ENCODE results near the gene PRAC1. TPM values are rescaled to one million over a fixed set of nuclear protein-coding genes. Genes with fewer than 3 reads are reported as not detected.
A peak's percentile ranks its signal among the peaks of the same experiment; 100 is the strongest.

PRAC1 gene
- total and polyA plus RNA-seq, 2 donors (not counting 1 experiment from before 2014, with no cell fraction given) = not detected

DNA sequence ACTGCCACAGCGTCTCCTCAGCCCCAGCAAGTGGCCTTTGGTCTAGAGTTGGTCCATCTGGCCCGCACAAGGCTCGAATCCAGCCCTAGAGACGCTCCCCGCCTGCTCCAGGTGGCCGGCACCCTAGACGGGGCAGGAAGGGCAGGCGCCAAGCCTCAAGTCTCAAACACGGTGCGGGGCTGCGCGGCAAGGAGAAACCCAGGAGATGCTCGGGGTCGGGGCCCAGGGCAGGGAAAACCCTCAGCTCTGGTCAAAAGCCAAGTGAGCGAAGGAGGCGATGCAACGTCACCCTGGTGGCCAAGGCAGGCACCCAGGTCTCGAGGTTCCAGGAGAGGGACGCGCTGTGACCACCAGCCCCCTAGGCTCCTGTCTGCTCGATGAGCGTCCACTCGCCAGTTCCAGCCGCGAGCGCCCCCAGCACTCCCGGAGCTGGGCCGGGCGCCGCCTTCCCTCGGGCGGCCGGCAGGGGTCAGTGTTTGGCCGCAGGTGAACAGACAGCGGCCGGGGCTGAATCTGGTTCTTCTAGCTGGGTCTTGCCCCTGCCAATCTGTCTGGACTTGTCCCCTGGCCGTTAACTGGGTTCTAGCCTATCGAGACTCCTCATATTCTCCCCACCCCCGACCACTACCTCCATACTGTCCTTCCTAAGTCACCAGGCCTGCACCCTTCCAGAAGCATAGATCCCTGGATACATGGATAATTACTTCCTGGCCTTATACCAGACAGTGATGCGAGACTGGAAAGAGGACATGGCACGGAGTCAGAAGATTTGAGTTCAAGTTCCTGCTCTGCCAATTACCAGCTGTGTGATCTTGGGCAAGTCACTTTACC is 44.0 kb downstream of the PRAC1 start:
- Histone ChIP-seq H3K4me3 (ENCODE audit: control extremely low read depth in 1 of 5, extremely low read depth in 1 of 5, insufficient read depth in 1 of 5, low read depth in 2 of 5, low read length in 4 of 5) (no peak overlapping the region), H2AFZ (ENCODE audit: insufficient read depth, low read depth, low read length, poor library complexity, severe bottlenecking) (peak overlapping the region; percentile 63), H3K79me2 (ENCODE audit: control insufficient read depth, insufficient read depth, low read length) (no peaks in the 10 kb centered on the region), H3K9ac (ENCODE audit: low read length) (no peak overlapping the region), H4K20me1 (ENCODE audit: control insufficient read depth, insufficient read depth, low read length, poor library complexity, severe bottlenecking) (no peaks in the 10 kb centered on the region), H3K9me3 (ENCODE audit: control extremely low read depth in 1 of 3, control insufficient read depth in 2 of 3, insufficient read depth in 1 of 3, low read length in 2 of 3) (no peaks in the 10 kb centered on the region), H3K4me1 (ENCODE audit: control insufficient read depth in 2 of 2, insufficient read depth in 2 of 2, low read length in 2 of 2) (peaks cover 0 to 9% of the 10 kb centered on the region in 2 donors), H3K4me2 (replicated peaks; ENCODE audit: low read depth, low read length, poor library complexity, severe bottlenecking) (peak overlapping the region; percentile 63), H3K27ac (ENCODE audit: low read length in 2 of 2) (no peak overlapping the region), H3K27me3 (replicated peaks in 1 of 4; ENCODE audit: control extremely low read depth in 1 of 4, control insufficient read depth in 3 of 4, insufficient read depth in 4 of 4, low read length in 3 of 4) (peaks cover 0 to 41% (median 18%) of the 10 kb centered on the region in 4 experiments), H3K36me3 (replicated peaks in 1 of 2; ENCODE audit: control extremely low read depth in 1 of 2, control insufficient read depth in 1 of 2, extremely low read depth in 1 of 2, insufficient read depth in 2 of 2, low read length in 1 of 2) (no peaks in the 10 kb centered on the region)
- intact Hi-C loops (cut with micrococcal nuclease) = loop anchor here (1.0 kb wide), 2 partner anchors 201 to 354 kb away; no protein-coding TSS in a partner anchor
- ATAC-seq (ENCODE audit: low read depth) (peak; percentile 81), DNase-seq (peak; percentile 78)
- peaks cover 2% of the 10 kb centered on the region for H3K4me1 Mint-ChIP-seq
- no peak overlapping the region for H3K4me3 Mint-ChIP-seq
- H3K9me3 Mint-ChIP-seq (ENCODE audit: insufficient read depth) = no peaks in the 10 kb centered on the region
- ChIA-PET POLR2A (no interaction called here), CTCF (interaction anchor here (0.6 to 7.7 kb wide), 37 partner anchors 10 to 653 kb away, joined by 3 to 119 read pairs (median 4); partner anchors contain the start of gene TTLL6)
- WGBS (ENCODE audit: insufficient coverage) = 10% methylated on average over 41 of the region's 41 CpGs
- no peak for TF ChIP-seq EZH2 (IDR thresholded peaks at IDR 0.05; ENCODE audit: borderline replicate concordance, insufficient read depth, low read depth, low read length, poor library complexity, severe bottlenecking)
- TF ChIP-seq, protein P1, sequence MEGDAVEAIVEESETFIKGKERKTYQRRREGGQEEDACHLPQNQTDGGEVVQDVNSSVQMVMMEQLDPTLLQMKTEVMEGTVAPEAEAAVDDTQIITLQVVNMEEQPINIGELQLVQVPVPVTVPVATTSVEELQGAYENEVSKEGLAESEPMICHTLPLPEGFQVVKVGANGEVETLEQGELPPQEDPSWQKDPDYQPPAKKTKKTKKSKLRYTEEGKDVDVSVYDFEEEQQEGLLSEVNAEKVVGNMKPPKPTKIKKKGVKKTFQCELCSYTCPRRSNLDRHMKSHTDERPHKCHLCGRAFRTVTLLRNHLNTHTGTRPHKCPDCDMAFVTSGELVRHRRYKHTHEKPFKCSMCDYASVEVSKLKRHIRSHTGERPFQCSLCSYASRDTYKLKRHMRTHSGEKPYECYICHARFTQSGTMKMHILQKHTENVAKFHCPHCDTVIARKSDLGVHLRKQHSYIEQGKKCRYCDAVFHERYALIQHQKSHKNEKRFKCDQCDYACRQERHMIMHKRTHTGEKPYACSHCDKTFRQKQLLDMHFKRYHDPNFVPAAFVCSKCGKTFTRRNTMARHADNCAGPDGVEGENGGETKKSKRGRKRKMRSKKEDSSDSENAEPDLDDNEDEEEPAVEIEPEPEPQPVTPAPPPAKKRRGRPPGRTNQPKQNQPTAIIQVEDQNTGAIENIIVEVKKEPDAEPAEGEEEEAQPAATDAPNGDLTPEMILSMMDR (IDR thresholded peaks at IDR 0.05) = peak; percentile 97
- H3K27ac Mint-ChIP-seq = no peak overlapping the region
- H3K27me3 Mint-ChIP-seq = peaks cover 49% of the 10 kb centered on the region
